OCI-LY3 (cell line): ENCODE results near the gene ANKRD27.
"Not testable (repeated sequence)": the region's sequence is repeated elsewhere in the genome, so short reads cannot be mapped to it uniquely, and the experiment has no call there.

Experiments
- H2AFZ ChIP-seq: fragments of 200-600, 300-600 bp; shearing (Covaris generic); 2 replicates; pipeline ENCODE4 v1.6.0; 2014; ENCODE audit warnings: antibody characterized with exemption, low read depth, low read length
- H3K27ac ChIP-seq: fragments of 200-600, 300-600 bp; sonication (generic); 2 replicates; pipeline ENCODE4 v1.5.1; 2014; ENCODE audit warnings: mild to moderate bottlenecking, low read length, moderate library complexity, mixed read lengths
- H3K27me3 ChIP-seq: fragments of 200-600, 300-600 bp; sonication (generic); 2 replicates; pipeline ENCODE4 v1.6.1; 2014; ENCODE audit warnings: low read depth, low read length, mixed read lengths
- H3K36me3 ChIP-seq: fragments of 200-600, 300-600 bp; sonication (generic); replicated peaks from 2 replicates; pipeline ENCODE3; 2014; ENCODE audit warnings: low read depth, low read length, mixed read lengths
- H3K4me1 ChIP-seq: fragments of 300-600, 200-600 bp; sonication (generic); 2 replicates; pipeline ENCODE4 v1.6.1; 2014; ENCODE audit warnings: low read length, mixed read lengths
- H3K4me2 ChIP-seq: fragments of 200-600, 300-600 bp; sonication (generic); 2 replicates; pipeline ENCODE4 v1.6.1; 2014; ENCODE audit warnings: low read length, mixed read lengths
- H3K4me3 ChIP-seq: fragments of 300-600, 200-600 bp; sonication (generic); 2 replicates; pipeline ENCODE4 v1.5.1; 2014; ENCODE audit warnings: antibody characterized with exemption, mild to moderate bottlenecking, low read length, moderate library complexity
- H3K79me2 ChIP-seq: fragments of 300-600, 200-600 bp; shearing (Covaris generic); 2 replicates; pipeline ENCODE4 v1.6.1; 2014; ENCODE audit warnings: mild to moderate bottlenecking, low read length, mixed read lengths
- H3K9ac ChIP-seq: fragments of 300-600, 200-600 bp; shearing (Covaris generic); 2 replicates; pipeline ENCODE4 v1.6.0; 2014; ENCODE audit warnings: mild to moderate bottlenecking, low read length, moderate library complexity
- H3K9me3 ChIP-seq: fragments of 200-600, 300-600 bp; shearing (Covaris generic); 2 replicates; pipeline ENCODE4 v1.6.1; 2014; ENCODE audit warnings: low read length, mixed read lengths; ENCODE audit not compliant: insufficient read depth
- H4K20me1 ChIP-seq: fragments of 200-600, 300-600 bp; sonication (generic); 2 replicates; pipeline ENCODE4 v1.6.1; 2016; ENCODE audit warnings: low read length, mixed read lengths; ENCODE audit not compliant: insufficient read depth
- CTCF ChIP-seq: fragments of 200-600, 300-600 bp; sonication (generic); IDR thresholded peaks from 2 replicates; pipeline ENCODE4 v1.5.1; 2014; ENCODE audit warnings: antibody characterized with exemption, low read length, low read depth
- EZH2phosphoT487 ChIP-seq: fragments of 200-600 bp; shearing (Covaris generic); IDR thresholded peaks from 2 replicates; pipeline ENCODE4 v1.6.1; 2018; ENCODE audit warnings: antibody characterized with exemption, mixed run types, low read depth

Gene ANKRD27

GRCh38 chr19:32693151-32694108 lies 18.4 kb upstream of the ANKRD27 start:
- peak overlapping the region; percentile 97 for H3K4me2 ChIP-seq
- not testable (repeated sequence) for H3K9me3 ChIP-seq, H2AFZ ChIP-seq, H3K36me3 ChIP-seq, H3K27ac ChIP-seq, H3K27me3 ChIP-seq
- peak overlapping the region; percentile 90 for H3K4me3 ChIP-seq
- H3K9ac ChIP-seq = peak overlapping the region; percentile 94
- peaks cover 27% of the 10 kb centered on the region for H3K4me1 ChIP-seq
- peaks cover 29% of the 10 kb centered on the region for H4K20me1 ChIP-seq
- H3K79me2 ChIP-seq = peaks cover 77% of the 10 kb centered on the region

- H3K27ac ChIP-seq = peak overlapping the region; percentile 58
- peaks cover 70% of the 10 kb centered on the region for H3K79me2 ChIP-seq
Measured at GRCh38 chr19:32692727-32693061, 17.7 kb upstream of the ANKRD27 start.

GRCh38 chr19:32691952-32692726 lies 17.2 kb upstream of the ANKRD27 start:
- Histone ChIP-seq H3K4me3 (peak overlapping the region; percentile 90), H3K9ac (peak overlapping the region; percentile 94), H3K79me2 (peaks cover 64% of the 10 kb centered on the region), H3K9me3 (no peaks in the 10 kb centered on the region), H4K20me1 (peaks cover 20% of the 10 kb centered on the region), H3K27ac (peak overlapping the region; percentile 58), H3K36me3 (peaks cover 3% of the 10 kb centered on the region), H2AFZ (peak overlapping the region; percentile 90; the same call in 1 of the 2 replicates), H3K4me1 (peaks cover 27% of the 10 kb centered on the region), H3K27me3 (no peaks in the 10 kb centered on the region), H3K4me2 (peak overlapping the region; percentile 97)
- no peak for TF ChIP-seq CTCF
- no peak for TF ChIP-seq EZH2phosphoT487

More at GRCh38 chr19:32692727-32693061, 17.7 kb upstream of the ANKRD27 start:
- no peaks in the 10 kb centered on the region for H3K27me3 ChIP-seq
- no peaks in the 10 kb centered on the region for H3K9me3 ChIP-seq
- peak overlapping the region; percentile 94 for H3K9ac ChIP-seq
- H2AFZ ChIP-seq = peak overlapping the region; percentile 35; the same call in 1 of the 2 replicates
- H4K20me1 ChIP-seq = peaks cover 25% of the 10 kb centered on the region
- H3K4me1 ChIP-seq = peaks cover 27% of the 10 kb centered on the region
- peak overlapping the region; percentile 90 for H3K4me3 ChIP-seq
- H3K36me3 ChIP-seq = peaks cover 3% of the 10 kb centered on the region
- peak overlapping the region; percentile 97 for H3K4me2 ChIP-seq
- TF ChIP-seq EZH2phosphoT487 = no peak
- TF ChIP-seq CTCF = no peak

- Histone ChIP-seq H3K4me1 (peaks cover 27% of the 10 kb centered on the region), H3K4me2 (peak within 1 kb of the TSS; percentile 97), H3K27me3 (no peaks in the 10 kb centered on the region), H3K36me3 (peaks cover 3% of the 10 kb centered on the region), H3K79me2 (peaks cover 57% of the 10 kb centered on the region), H3K27ac (peak within 1 kb of the TSS; percentile 58), H3K9me3 (no peaks in the 10 kb centered on the region), H4K20me1 (peaks cover 16% of the 10 kb centered on the region; the same call in 1 of the 2 replicates), H3K9ac (peak within 1 kb of the TSS; percentile 94), H2AFZ (peak within 1 kb of the TSS; percentile 90), H3K4me3 (peak within 1 kb of the TSS; percentile 90)
- TF ChIP-seq CTCF (no peak), EZH2phosphoT487 (no peak)
Measured at GRCh38 chr19:32691291-32691951, 16.4 kb upstream of the ANKRD27 start, which contains the start of gene NUDT19. NUDT19 (plus strand) TSS chr19:32691821; CDS start chr19:32691961, 140 bp downstream.
